HTR-8/SVneo (cell line): ENCODE measurements around the gene TMEM163.
"Not testable (repeated sequence)": the region's sequence is repeated elsewhere in the genome, so short reads cannot be mapped to it uniquely, and the experiment has no call there.

Experiments
- DNase-seq: peaks from one replicate; pipeline ENCODE4 v3.0.0; 2011; ENCODE audit warnings: low spot score, mixed read lengths; ENCODE audit not compliant: insufficient read length
- FAIRE-seq: peaks from 2 replicates; lab custom pipeline; 2011; peaks lifted over from hg19 to GRCh38; lab: Jason Lieb, UNC

Gene TMEM163

GRCh38 chr2:134502104-134502503 is 216.7 kb downstream of the TMEM163 start:
- DNase-seq = no peak
- FAIRE-seq = no peak

- FAIRE-seq (no peak), DNase-seq (no peak)
Measured at GRCh38 chr2:134501476-134502091, 217.2 kb downstream of the TMEM163 start.

- no peak for DNase-seq
Measured at GRCh38 chr2:134500211-134500935, 218.4 kb downstream of the TMEM163 start.

GRCh38 chr2:134499307-134499926 is 219.4 kb downstream of the TMEM163 start:
- FAIRE-seq (no peak), DNase-seq (no peak)

More at GRCh38 chr2:134500211-134500935, 218.4 kb downstream of the TMEM163 start:
- FAIRE-seq = no peak

- FAIRE-seq (no peak), DNase-seq (no peak)
Measured at GRCh38 chr2:134498654-134499053, 220.1 kb downstream of the TMEM163 start.

- FAIRE-seq (no peak), DNase-seq (no peak)
Measured at GRCh38 chr2:134493797-134494196, 225.0 kb downstream of the TMEM163 start.

- FAIRE-seq (no peak), DNase-seq (no peak)
Measured at GRCh38 chr2:134491771-134492441, 226.9 kb downstream of the TMEM163 start.

GRCh38 chr2:134491022-134491421 is 227.8 kb downstream of the TMEM163 start:
- DNase-seq (no peak), FAIRE-seq (no peak)

- DNase-seq (no peak), FAIRE-seq (no peak)
Measured at GRCh38 chr2:134490559-134490958, 228.2 kb downstream of the TMEM163 start.

GRCh38 chr2:134489732-134490384 is 228.9 kb downstream of the TMEM163 start:
- no peak for DNase-seq
- FAIRE-seq = no peak

- DNase-seq = no peak
- no peak for FAIRE-seq
Measured at GRCh38 chr2:134482766-134483340, 235.9 kb downstream of the TMEM163 start.

GRCh38 chr2:134482131-134482723 is 236.6 kb downstream of the TMEM163 start:
- no peak for DNase-seq
- FAIRE-seq = no peak

GRCh38 chr2:134479696-134480330 is 239.0 kb downstream of the TMEM163 start:
- FAIRE-seq (no peak), DNase-seq (no peak)

GRCh38 chr2:134476982-134477381 is 241.8 kb downstream of the TMEM163 start:
- not testable (repeated sequence) for DNase-seq, FAIRE-seq

GRCh38 chr2:134470561-134471168 is 248.1 kb downstream of the TMEM163 start:
- DNase-seq (no peak), FAIRE-seq (no peak)

GRCh38 chr2:134469516-134470115 is 249.2 kb downstream of the TMEM163 start:
- FAIRE-seq (no peak), DNase-seq (no peak)

- DNase-seq (no peak), FAIRE-seq (no peak)
Measured at GRCh38 chr2:134468776-134469175, 250.0 kb downstream of the TMEM163 start.

- FAIRE-seq (no peak), DNase-seq (no peak)
Measured at GRCh38 chr2:134468164-134468563, 250.6 kb downstream of the TMEM163 start.
